Hepatocyte (in vitro differentiated cells): ENCODE measurements around the gene KNDC1.

Source experiments
- EZH2 ChIP-seq: fragments of 200-600 bp; sonication (generic); IDR thresholded peaks from 2 replicates; pipeline ENCODE4 v1.6.1; 2016; ENCODE audit warnings: antibody characterized with exemption, mild to moderate bottlenecking, borderline replicate concordance
- EZH2phosphoT487 ChIP-seq: fragments of 200-600 bp; sonication (generic); IDR thresholded peaks from one replicate; pipeline ENCODE4 v1.6.1; 2018; ENCODE audit warnings: antibody characterized with exemption, mild to moderate bottlenecking, low read depth, moderate library complexity; ENCODE audit not compliant: unreplicated experiment, severe bottlenecking
- TF ChIP-seq, protein P1 (sequence below): fragments of 200-600 bp; sonication (generic); IDR thresholded peaks from 2 replicates; pipeline ENCODE4 v1.5.1; 2016; ENCODE audit warnings: antibody characterized with exemption, mild to moderate bottlenecking; ENCODE audit not compliant: poor library complexity

DNA sequence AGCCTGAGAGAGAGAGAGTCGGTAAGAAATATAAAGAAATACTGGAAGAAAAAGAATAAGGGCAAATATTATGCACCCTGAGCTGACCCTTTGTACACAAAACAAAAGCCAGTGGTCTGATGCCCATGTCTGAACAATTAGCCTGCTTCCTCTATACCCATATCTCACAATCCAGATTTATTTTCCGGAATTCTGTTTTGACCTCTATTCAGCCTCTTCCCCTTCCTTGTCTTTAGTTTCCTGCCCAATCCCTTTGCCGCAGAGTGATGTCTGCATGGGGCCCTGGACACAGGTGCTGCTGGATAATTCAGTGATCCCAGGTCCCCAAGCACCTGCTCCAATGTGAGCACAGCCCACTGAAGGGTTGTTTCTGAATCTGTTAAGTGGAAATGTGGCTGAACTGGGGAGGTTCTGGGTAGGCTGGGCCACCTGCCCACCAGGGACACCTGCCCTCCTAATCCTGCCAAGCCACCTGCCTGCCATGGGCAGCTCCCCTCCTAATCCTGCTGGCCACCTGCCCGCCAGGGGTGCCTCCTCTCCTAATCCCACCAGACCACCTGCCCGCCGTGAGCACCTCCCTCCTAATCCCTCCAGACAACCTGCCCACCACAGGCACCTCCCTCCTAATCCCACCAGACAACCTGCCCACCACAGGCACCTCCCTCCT is 49.3 kb upstream of the KNDC1 start:
- TF ChIP-seq EZH2: no peak
- TF ChIP-seq, protein P1, sequence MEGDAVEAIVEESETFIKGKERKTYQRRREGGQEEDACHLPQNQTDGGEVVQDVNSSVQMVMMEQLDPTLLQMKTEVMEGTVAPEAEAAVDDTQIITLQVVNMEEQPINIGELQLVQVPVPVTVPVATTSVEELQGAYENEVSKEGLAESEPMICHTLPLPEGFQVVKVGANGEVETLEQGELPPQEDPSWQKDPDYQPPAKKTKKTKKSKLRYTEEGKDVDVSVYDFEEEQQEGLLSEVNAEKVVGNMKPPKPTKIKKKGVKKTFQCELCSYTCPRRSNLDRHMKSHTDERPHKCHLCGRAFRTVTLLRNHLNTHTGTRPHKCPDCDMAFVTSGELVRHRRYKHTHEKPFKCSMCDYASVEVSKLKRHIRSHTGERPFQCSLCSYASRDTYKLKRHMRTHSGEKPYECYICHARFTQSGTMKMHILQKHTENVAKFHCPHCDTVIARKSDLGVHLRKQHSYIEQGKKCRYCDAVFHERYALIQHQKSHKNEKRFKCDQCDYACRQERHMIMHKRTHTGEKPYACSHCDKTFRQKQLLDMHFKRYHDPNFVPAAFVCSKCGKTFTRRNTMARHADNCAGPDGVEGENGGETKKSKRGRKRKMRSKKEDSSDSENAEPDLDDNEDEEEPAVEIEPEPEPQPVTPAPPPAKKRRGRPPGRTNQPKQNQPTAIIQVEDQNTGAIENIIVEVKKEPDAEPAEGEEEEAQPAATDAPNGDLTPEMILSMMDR: no peak
- no peak for TF ChIP-seq EZH2phosphoT487
